Breast epithelium (tissue), 4 donors: ENCODE results near the gene WDPCP. TPM values are rescaled to one million over a fixed set of nuclear protein-coding genes. Genes with fewer than 3 reads are reported as not detected.

Experiments used
- DNase-seq, 2 donors: peaks; one replicate each; pipeline ENCODE4 v3.0.0-alpha.2; 2019; ENCODE audit warnings: low spot score in 2 of 2
- H3K27ac ChIP-seq, 2 donors: fragments of 200-600 bp; sonication (generic) in 1 of 2; one replicate each; pipeline ENCODE4 v1.5.1; 2016 to 2019; ENCODE audit warnings: mild to moderate bottlenecking in 1 of 2
- H3K27me3 ChIP-seq, 2 donors: fragments of 200-600 bp; sonication (generic) in 1 of 2; one replicate each; pipeline versions ENCODE4 v1.5.1 to v1.6.0; 2017 to 2019; ENCODE audit warnings: control low read depth in 1 of 2, mild to moderate bottlenecking in 1 of 2
- H3K36me3 ChIP-seq: fragments of 200-600 bp; one replicate; pipeline ENCODE4 v1.5.1; 2019
- H3K4me1 ChIP-seq, 2 donors: fragments of 200-600 bp; sonication (generic); one replicate each; pipeline ENCODE4 v1.5.1; 2016 to 2019; ENCODE audit warnings: control low read depth in 1 of 2
- H3K4me3 ChIP-seq, 3 donors: fragments of 200-600 bp; sonication (generic); 1 replicate in 2 of 3; 2 replicates in 1 of 3; pipeline ENCODE4 v1.5.1; 2016 to 2019; ENCODE audit warnings: mild to moderate bottlenecking in 3 of 3, moderate library complexity in 2 of 3
- H3K9me3 ChIP-seq, 2 donors: fragments of 200-600 bp; sonication (generic) in 1 of 2; one replicate each; pipeline ENCODE4 v1.5.1; 2016 to 2019; ENCODE audit warnings: control low read depth in 1 of 2
- CTCF ChIP-seq, 3 donors: fragments of 450-650 bp; IDR thresholded peaks; one replicate each; pipeline ENCODE4 v1.5.1; 2016 to 2017; ENCODE audit warnings: antibody characterized with exemption in 3 of 3, mild to moderate bottlenecking in 3 of 3, moderate library complexity in 3 of 3
- POLR2A ChIP-seq: fragments of 450-650 bp; IDR thresholded peaks from one replicate; pipeline ENCODE4 v1.6.1; 2016; ENCODE audit warnings: antibody characterized with exemption, mild to moderate bottlenecking, moderate library complexity
- POLR2AphosphoS5 ChIP-seq, 3 donors: sonication (generic); formaldehyde crosslinking; IDR thresholded peaks; one replicate each; pipeline ENCODE4 v1.6.1; 2017; ENCODE audit warnings: antibody characterized with exemption in 3 of 3
- intact Hi-C: fragments of 100-400 bp; cut with DNase I; formaldehyde crosslinking; loops from one replicate; pipeline ENCODE4 v1.15.1; 2023; ENCODE audit warnings: low total_unique reads
- total RNA-seq, 3 donors: library from RNA; depleted of rRNA; stranded (reverse); fragments of >200 nt; gene quantifications; one replicate each; pipeline ENCODE4 v1.1.0, GENCODE V29; 2016

Gene WDPCP
- total RNA-seq, 3 donors from 2014 or later, result 25.2 to 37.4 (median 29.4) TPM

- Histone ChIP-seq H3K27ac (no peak overlapping the region), H3K4me3 (no peak overlapping the region), H3K27me3 (no peaks in the 10 kb centered on the region), H3K9me3 (no peaks in the 10 kb centered on the region), H3K4me1 (no peaks in the 10 kb centered on the region), H3K36me3 (no peaks in the 10 kb centered on the region)
- TF ChIP-seq POLR2AphosphoS5 (IDR thresholded peaks at IDR 0.05), result no peak
- no peak for TF ChIP-seq POLR2A
- no peak for TF ChIP-seq CTCF (IDR thresholded peaks at IDR 0.05)
- no peak for DNase-seq
- intact Hi-C loops, result no loop called here
Measured at GRCh38 chr2:63446658-63447057, 141.6 kb downstream of the WDPCP start.

- no peaks in the 10 kb centered on the region for H3K4me1 ChIP-seq
- H3K4me3 ChIP-seq, result no peak overlapping the region
- no peaks in the 10 kb centered on the region for H3K9me3 ChIP-seq
- no peak overlapping the region for H3K27ac ChIP-seq
- no peaks in the 10 kb centered on the region for H3K27me3 ChIP-seq
- no peaks in the 10 kb centered on the region for H3K36me3 ChIP-seq
- intact Hi-C loops, result no loop called here
- no peak for DNase-seq
- no peak for TF ChIP-seq POLR2A
- no peak for TF ChIP-seq CTCF (IDR thresholded peaks at IDR 0.05)
- no peak for TF ChIP-seq POLR2AphosphoS5 (IDR thresholded peaks at IDR 0.05)
Measured at GRCh38 chr2:63444565-63445288, 143.6 kb downstream of the WDPCP start.

- Histone ChIP-seq H3K4me3 (no peak overlapping the region), H3K27ac (no peak overlapping the region), H3K9me3 (no peaks in the 10 kb centered on the region), H3K4me1 (no peaks in the 10 kb centered on the region), H3K27me3 (no peaks in the 10 kb centered on the region), H3K36me3 (no peaks in the 10 kb centered on the region)
- no peak for DNase-seq
- TF ChIP-seq POLR2A, result no peak
- no peak for TF ChIP-seq POLR2AphosphoS5 (IDR thresholded peaks at IDR 0.05)
- TF ChIP-seq CTCF (IDR thresholded peaks at IDR 0.05), result no peak
- intact Hi-C loops, result no loop called here
Measured at GRCh38 chr2:63440612-63441011, 147.7 kb downstream of the WDPCP start.

GRCh38 chr2:63438181-63438580 is 150.1 kb downstream of the WDPCP start:
- Histone ChIP-seq H3K36me3 (no peaks in the 10 kb centered on the region), H3K27ac (no peak overlapping the region), H3K27me3 (no peaks in the 10 kb centered on the region), H3K9me3 (no peaks in the 10 kb centered on the region), H3K4me3 (no peak overlapping the region), H3K4me1 (no peaks in the 10 kb centered on the region)
- TF ChIP-seq CTCF (IDR thresholded peaks at IDR 0.05) (no peak), POLR2AphosphoS5 (IDR thresholded peaks at IDR 0.05) (no peak), POLR2A (no peak)
- intact Hi-C loops, result no loop called here
- DNase-seq, result no peak

- Histone ChIP-seq H3K9me3 (no peaks in the 10 kb centered on the region), H3K27ac (no peak overlapping the region), H3K27me3 (no peaks in the 10 kb centered on the region), H3K36me3 (no peaks in the 10 kb centered on the region), H3K4me3 (no peak overlapping the region), H3K4me1 (no peaks in the 10 kb centered on the region)
- intact Hi-C loops, result no loop called here
- TF ChIP-seq POLR2AphosphoS5 (IDR thresholded peaks at IDR 0.05) (no peak), POLR2A (no peak), CTCF (IDR thresholded peaks at IDR 0.05) (no peak)
- no peak for DNase-seq
Measured at GRCh38 chr2:63436488-63436887, 151.8 kb downstream of the WDPCP start.
